HL-60 (cell line): ENCODE results near the gene AK4.

ENCODE experiments used
- GABPA ChIP-seq: IDR thresholded peaks from 2 replicates; pipeline ENCODE4 v1.6.1; 2012; ENCODE audit warnings: low read depth
- POLR2AphosphoS5 ChIP-seq: IDR thresholded peaks from 2 replicates; pipeline ENCODE4 v1.6.1; 2012; ENCODE audit warnings: low read depth
- TF ChIP-seq, protein P1 (sequence below): IDR thresholded peaks from one replicate; pipeline ENCODE4 v1.5.1; 2011; ENCODE audit warnings: low read length, control low read depth, inconsistent platforms; ENCODE audit not compliant: insufficient read depth
- TF ChIP-seq, protein P2 (sequence below): IDR thresholded peaks from 2 replicates; pipeline ENCODE4 v1.6.1; 2012; ENCODE audit warnings: low read depth; ENCODE audit not compliant: insufficient replicate concordance

DNA sequence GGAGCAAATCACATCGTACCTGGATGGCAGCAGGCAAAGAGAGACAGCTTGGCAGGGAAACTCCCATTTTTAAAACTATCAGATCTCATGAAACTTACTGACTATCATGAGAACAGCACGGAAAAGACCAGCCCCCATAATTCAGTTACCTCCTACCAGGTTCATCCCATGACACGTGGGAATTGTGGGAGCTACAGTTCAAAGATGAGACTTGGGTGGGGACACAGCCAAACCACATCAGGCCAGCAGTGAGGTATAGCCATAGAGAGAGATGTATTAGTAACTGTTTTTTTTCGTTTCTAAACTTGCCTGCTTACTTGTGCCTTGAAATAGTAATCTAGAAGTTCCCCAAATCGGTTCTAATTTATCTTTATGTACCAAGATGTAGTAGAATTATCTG lies 48.9 kb downstream of the AK4 start:
- TF ChIP-seq, protein P1, sequence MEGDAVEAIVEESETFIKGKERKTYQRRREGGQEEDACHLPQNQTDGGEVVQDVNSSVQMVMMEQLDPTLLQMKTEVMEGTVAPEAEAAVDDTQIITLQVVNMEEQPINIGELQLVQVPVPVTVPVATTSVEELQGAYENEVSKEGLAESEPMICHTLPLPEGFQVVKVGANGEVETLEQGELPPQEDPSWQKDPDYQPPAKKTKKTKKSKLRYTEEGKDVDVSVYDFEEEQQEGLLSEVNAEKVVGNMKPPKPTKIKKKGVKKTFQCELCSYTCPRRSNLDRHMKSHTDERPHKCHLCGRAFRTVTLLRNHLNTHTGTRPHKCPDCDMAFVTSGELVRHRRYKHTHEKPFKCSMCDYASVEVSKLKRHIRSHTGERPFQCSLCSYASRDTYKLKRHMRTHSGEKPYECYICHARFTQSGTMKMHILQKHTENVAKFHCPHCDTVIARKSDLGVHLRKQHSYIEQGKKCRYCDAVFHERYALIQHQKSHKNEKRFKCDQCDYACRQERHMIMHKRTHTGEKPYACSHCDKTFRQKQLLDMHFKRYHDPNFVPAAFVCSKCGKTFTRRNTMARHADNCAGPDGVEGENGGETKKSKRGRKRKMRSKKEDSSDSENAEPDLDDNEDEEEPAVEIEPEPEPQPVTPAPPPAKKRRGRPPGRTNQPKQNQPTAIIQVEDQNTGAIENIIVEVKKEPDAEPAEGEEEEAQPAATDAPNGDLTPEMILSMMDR, result no peak
- TF ChIP-seq POLR2AphosphoS5 (no peak), GABPA (no peak)
- TF ChIP-seq, protein P2, sequence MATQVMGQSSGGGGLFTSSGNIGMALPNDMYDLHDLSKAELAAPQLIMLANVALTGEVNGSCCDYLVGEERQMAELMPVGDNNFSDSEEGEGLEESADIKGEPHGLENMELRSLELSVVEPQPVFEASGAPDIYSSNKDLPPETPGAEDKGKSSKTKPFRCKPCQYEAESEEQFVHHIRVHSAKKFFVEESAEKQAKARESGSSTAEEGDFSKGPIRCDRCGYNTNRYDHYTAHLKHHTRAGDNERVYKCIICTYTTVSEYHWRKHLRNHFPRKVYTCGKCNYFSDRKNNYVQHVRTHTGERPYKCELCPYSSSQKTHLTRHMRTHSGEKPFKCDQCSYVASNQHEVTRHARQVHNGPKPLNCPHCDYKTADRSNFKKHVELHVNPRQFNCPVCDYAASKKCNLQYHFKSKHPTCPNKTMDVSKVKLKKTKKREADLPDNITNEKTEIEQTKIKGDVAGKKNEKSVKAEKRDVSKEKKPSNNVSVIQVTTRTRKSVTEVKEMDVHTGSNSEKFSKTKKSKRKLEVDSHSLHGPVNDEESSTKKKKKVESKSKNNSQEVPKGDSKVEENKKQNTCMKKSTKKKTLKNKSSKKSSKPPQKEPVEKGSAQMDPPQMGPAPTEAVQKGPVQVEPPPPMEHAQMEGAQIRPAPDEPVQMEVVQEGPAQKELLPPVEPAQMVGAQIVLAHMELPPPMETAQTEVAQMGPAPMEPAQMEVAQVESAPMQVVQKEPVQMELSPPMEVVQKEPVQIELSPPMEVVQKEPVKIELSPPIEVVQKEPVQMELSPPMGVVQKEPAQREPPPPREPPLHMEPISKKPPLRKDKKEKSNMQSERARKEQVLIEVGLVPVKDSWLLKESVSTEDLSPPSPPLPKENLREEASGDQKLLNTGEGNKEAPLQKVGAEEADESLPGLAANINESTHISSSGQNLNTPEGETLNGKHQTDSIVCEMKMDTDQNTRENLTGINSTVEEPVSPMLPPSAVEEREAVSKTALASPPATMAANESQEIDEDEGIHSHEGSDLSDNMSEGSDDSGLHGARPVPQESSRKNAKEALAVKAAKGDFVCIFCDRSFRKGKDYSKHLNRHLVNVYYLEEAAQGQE, result no peak
